ENCODE results near the gene TPPP. TPM values are rescaled to one million over a fixed set of nuclear protein-coding genes. Genes with fewer than 3 reads are reported as not detected.
"Not testable (repeated sequence)": the region's sequence is repeated elsewhere in the genome, so short reads cannot be mapped to it uniquely, and the experiment has no call there.

Gene TPPP
- total RNA-seq (2021; ENCODE audit: unreplicated experiment), result 3.9 TPM
- 3.9 and 4.3 TPM in 2 replicates for polyA plus RNA-seq (2012)
- percentile 30 among the genes with signal in this experiment for Bru-seq, nascent RNA
- percentile 35 among the genes with signal in this experiment for BruChase-seq, experiment 1, labeled RNA remaining after a 6-hour chase
- BruChase-seq, experiment 2, labeled RNA remaining after a 2-hour chase, result percentile 42 among the genes with signal in this experiment
- long read RNA-seq, full-length matches to known transcripts, result 3 of 7 reads
- long read RNA-seq, partial matches to known transcripts, result 0 of 7 reads
- long read RNA-seq, other reads (novel, unspliced or antisense), result 4 of 7 reads

GRCh38 chr5:693271-694041, at the start of gene TPPP:
TSS of gene TPPP (minus strand) at chr5:693352. CDS start at chr5:678060, 15,292 bp downstream.
- TF ChIP-seq POLR2AphosphoS5 (IDR thresholded peaks at IDR 0.05; ENCODE audit: low read depth, low read length) (peak; percentile 69), ZFX (IDR thresholded peaks at IDR 0.05) (peak; percentile 52; the same call in 1 of the 2 replicates)

DNA sequence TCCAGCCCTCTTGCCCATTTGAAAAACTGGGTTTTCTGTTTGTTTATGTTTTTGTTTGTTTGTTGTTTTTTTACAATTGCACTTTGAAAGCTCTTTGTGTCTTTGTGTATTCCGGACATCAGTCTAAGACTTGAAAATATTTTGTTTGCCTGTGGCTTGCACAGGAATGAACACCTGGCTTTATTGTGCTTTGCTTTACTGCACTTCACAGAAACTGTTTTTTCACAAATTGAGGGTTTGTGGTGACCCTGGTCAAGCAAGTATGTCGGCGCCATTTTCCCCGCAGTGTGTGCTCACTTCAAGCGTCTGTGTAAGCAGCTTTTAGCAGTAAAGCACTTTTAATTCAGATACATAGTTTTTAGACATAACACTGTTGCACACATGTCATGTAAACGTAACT, 49.1 kb upstream of the TPPP start:
- H3K4me2 ChIP-seq (ENCODE audit: low read length); H3K4me1 ChIP-seq (ENCODE audit: control insufficient read depth in 1 of 2, insufficient read depth in 2 of 2, low read length in 2 of 2); H3K79me2 ChIP-seq (ENCODE audit: insufficient read depth, low read length); H2AFZ ChIP-seq (ENCODE audit: low read depth, low read length, poor library complexity, severe bottlenecking); H3K27ac ChIP-seq (ENCODE audit: low read depth, low read length); H3K9ac ChIP-seq (ENCODE audit: low read length); DNase-seq (ENCODE audit: low read depth, low spot score); RAD21 ChIA-PET (ENCODE audit: low non-redundant PET in 1 of 2, low total read pairs in 2 of 2, uncharacterized antibody in 2 of 2, unreplicated experiment in 2 of 2); BruUV-seq (replicated peaks); ATAC-seq; H3K4me3 ChIP-seq (replicated peaks in 1 of 2; ENCODE audit: low read depth in 1 of 2, low read length in 2 of 2); H4K20me1 ChIP-seq (ENCODE audit: insufficient read depth); POLR2A ChIA-PET; H3K9me2 ChIP-seq (ENCODE audit: insufficient read depth); intact Hi-C loops (cut with micrococcal nuclease); H3K27me3 ChIP-seq (ENCODE audit: insufficient read depth, low read length); CTCF ChIA-PET; H3K9me3 ChIP-seq (ENCODE audit: control insufficient read depth in 1 of 2, insufficient read depth in 1 of 2, low read depth in 1 of 2, low read length in 2 of 2); H3K36me3 ChIP-seq (ENCODE audit: control insufficient read depth in 1 of 2, insufficient read depth in 2 of 2, low read length in 2 of 2): not testable (repeated sequence)

More at GRCh38 chr5:693271-694041, at the start of gene TPPP:
- H3K79me2 ChIP-seq (ENCODE audit: insufficient read depth, low read length); POLR2A ChIA-PET; RAD21 ChIA-PET (ENCODE audit: low non-redundant PET in 1 of 2, low total read pairs in 2 of 2, uncharacterized antibody in 2 of 2, unreplicated experiment in 2 of 2); H2AFZ ChIP-seq (ENCODE audit: low read depth, low read length, poor library complexity, severe bottlenecking); H3K27me3 ChIP-seq (ENCODE audit: insufficient read depth, low read length); BruUV-seq (replicated peaks); intact Hi-C loops (cut with micrococcal nuclease); DNase-seq (ENCODE audit: low read depth, low spot score); H3K36me3 ChIP-seq (ENCODE audit: control insufficient read depth in 1 of 2, insufficient read depth in 2 of 2, low read length in 2 of 2); H3K9me3 ChIP-seq (ENCODE audit: control insufficient read depth in 1 of 2, insufficient read depth in 1 of 2, low read depth in 1 of 2, low read length in 2 of 2); H3K9me2 ChIP-seq (ENCODE audit: insufficient read depth); H4K20me1 ChIP-seq (ENCODE audit: insufficient read depth); H3K4me1 ChIP-seq (ENCODE audit: control insufficient read depth in 1 of 2, insufficient read depth in 2 of 2, low read length in 2 of 2); CTCF ChIA-PET: not testable (repeated sequence)
- Histone ChIP-seq H3K4me3 (replicated peaks in 1 of 2; ENCODE audit: low read depth in 1 of 2, low read length in 2 of 2) (peak within 1 kb of the TSS; percentile 51 to 59), H3K4me2 (ENCODE audit: low read length) (peak within 1 kb of the TSS; percentile 82), H3K9ac (ENCODE audit: low read length) (peak within 1 kb of the TSS; percentile 47; the same call in 1 of the 2 replicates), H3K27ac (ENCODE audit: low read depth, low read length) (peak within 1 kb of the TSS; percentile 42; the same call in 1 of the 2 replicates)
- peak; percentile 89 for ATAC-seq

GRCh38 chr5:734145-734544, 41.0 kb upstream of the TPPP start:
- CTCF ChIA-PET; H3K9me2 ChIP-seq (ENCODE audit: insufficient read depth); BruUV-seq (replicated peaks); H3K27ac ChIP-seq (ENCODE audit: low read depth, low read length); intact Hi-C loops (cut with micrococcal nuclease); H3K79me2 ChIP-seq (ENCODE audit: insufficient read depth, low read length); ATAC-seq; POLR2A ChIA-PET; H3K36me3 ChIP-seq (ENCODE audit: control insufficient read depth in 1 of 2, insufficient read depth in 2 of 2, low read length in 2 of 2); RAD21 ChIA-PET (ENCODE audit: low non-redundant PET in 1 of 2, low total read pairs in 2 of 2, uncharacterized antibody in 2 of 2, unreplicated experiment in 2 of 2); H3K9ac ChIP-seq (ENCODE audit: low read length); H2AFZ ChIP-seq (ENCODE audit: low read depth, low read length, poor library complexity, severe bottlenecking); H3K27me3 ChIP-seq (ENCODE audit: insufficient read depth, low read length); H3K4me2 ChIP-seq (ENCODE audit: low read length); H3K4me3 ChIP-seq (replicated peaks in 1 of 2; ENCODE audit: low read depth in 1 of 2, low read length in 2 of 2); H3K9me3 ChIP-seq (ENCODE audit: control insufficient read depth in 1 of 2, insufficient read depth in 1 of 2, low read depth in 1 of 2, low read length in 2 of 2); H3K4me1 ChIP-seq (ENCODE audit: control insufficient read depth in 1 of 2, insufficient read depth in 2 of 2, low read length in 2 of 2); H4K20me1 ChIP-seq (ENCODE audit: insufficient read depth); DNase-seq (ENCODE audit: low read depth, low spot score): not testable (repeated sequence)

DNA sequence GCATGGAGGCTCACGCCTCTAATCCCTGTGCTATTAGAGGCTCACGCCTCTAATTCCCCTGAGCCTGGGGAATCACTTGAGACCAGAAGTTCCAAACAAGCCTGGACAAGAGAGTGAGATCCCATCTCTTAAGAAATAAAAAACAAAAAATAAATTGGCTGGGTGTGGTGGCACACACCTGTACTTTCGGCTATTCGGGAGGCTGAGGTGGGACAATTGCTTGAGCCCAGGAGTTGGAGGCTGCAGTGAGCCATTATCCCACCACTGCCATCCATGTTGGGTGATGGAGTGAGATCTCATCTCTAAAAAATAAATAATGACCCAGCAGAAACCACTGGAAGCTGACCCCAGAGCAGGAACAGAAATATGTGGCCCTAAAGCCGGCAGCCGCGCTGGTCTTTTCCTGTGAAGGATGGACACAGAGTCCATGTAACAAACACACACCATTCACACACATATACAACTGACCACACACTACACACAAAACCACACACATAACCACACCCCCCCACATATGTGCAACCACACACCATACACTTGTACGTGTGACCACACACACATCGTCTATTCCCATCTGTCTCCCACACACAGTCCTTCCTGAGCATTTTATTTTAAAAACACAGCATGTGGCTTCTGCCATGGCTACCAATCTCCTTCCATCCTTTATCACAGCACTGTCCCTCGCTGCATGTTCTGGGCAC, 39.8 kb upstream of the TPPP start:
- H3K9ac ChIP-seq (ENCODE audit: low read length); H2AFZ ChIP-seq (ENCODE audit: low read depth, low read length, poor library complexity, severe bottlenecking); intact Hi-C loops (cut with micrococcal nuclease); H3K9me2 ChIP-seq (ENCODE audit: insufficient read depth); H3K4me1 ChIP-seq (ENCODE audit: control insufficient read depth in 1 of 2, insufficient read depth in 2 of 2, low read length in 2 of 2); H3K27me3 ChIP-seq (ENCODE audit: insufficient read depth, low read length); H3K4me3 ChIP-seq (replicated peaks in 1 of 2; ENCODE audit: low read depth in 1 of 2, low read length in 2 of 2); DNase-seq (ENCODE audit: low read depth, low spot score); POLR2A ChIA-PET; BruUV-seq (replicated peaks); H3K4me2 ChIP-seq (ENCODE audit: low read length); H4K20me1 ChIP-seq (ENCODE audit: insufficient read depth); H3K36me3 ChIP-seq (ENCODE audit: control insufficient read depth in 1 of 2, insufficient read depth in 2 of 2, low read length in 2 of 2); H3K27ac ChIP-seq (ENCODE audit: low read depth, low read length); H3K9me3 ChIP-seq (ENCODE audit: control insufficient read depth in 1 of 2, insufficient read depth in 1 of 2, low read depth in 1 of 2, low read length in 2 of 2); RAD21 ChIA-PET (ENCODE audit: low non-redundant PET in 1 of 2, low total read pairs in 2 of 2, uncharacterized antibody in 2 of 2, unreplicated experiment in 2 of 2); CTCF ChIA-PET; H3K79me2 ChIP-seq (ENCODE audit: insufficient read depth, low read length); ATAC-seq: not testable (repeated sequence)
